Measurements from ENCODE around the gene PTPRM. TPM values are rescaled to one million over a fixed set of nuclear protein-coding genes. Genes with fewer than 3 reads are reported as not detected.

The PTPRM gene
- polyA plus RNA-seq, 1 experiment: 81.1 TPM

GRCh38 chr18:7523772-7524171, 43.3 kb upstream of the PTPRM start:
- Histone ChIP-seq H3K27ac (ENCODE audit: low read depth, low read length) (no peak overlapping the region), H3K27me3 (ENCODE audit: control insufficient read depth, insufficient read depth, low read length) (no peaks in the 10 kb centered on the region), H3K4me3 (ENCODE audit: low read depth, low read length) (no peak overlapping the region), H3K9me3 (ENCODE audit: control insufficient read depth, insufficient read depth, low read length) (no peaks in the 10 kb centered on the region)
- ChIA-PET CTCF (no interaction called here), POLR2A (no interaction called here)
- no peak for DNase-seq (ENCODE audit: low read depth, low spot score)
- TF ChIP-seq CTCF (IDR thresholded peaks at IDR 0.05; ENCODE audit: low read depth, low read length): no peak

- ChIA-PET CTCF (no interaction called here), POLR2A (no interaction called here)
- TF ChIP-seq CTCF (IDR thresholded peaks at IDR 0.05; ENCODE audit: low read depth, low read length): no peak
- H3K9me3 ChIP-seq (ENCODE audit: control insufficient read depth, insufficient read depth, low read length): no peaks in the 10 kb centered on the region
- no peak overlapping the region for H3K4me3 ChIP-seq (ENCODE audit: low read depth, low read length)
- no peaks in the 10 kb centered on the region for H3K27me3 ChIP-seq (ENCODE audit: control insufficient read depth, insufficient read depth, low read length)
- DNase-seq (ENCODE audit: low read depth, low spot score): no peak
- H3K27ac ChIP-seq (ENCODE audit: low read depth, low read length): no peak overlapping the region
These were observed 42.3 kb upstream of the PTPRM start for GRCh38 chr18:7524786-7525185.

- no peak overlapping the region for H3K27ac ChIP-seq (ENCODE audit: low read depth, low read length)
- H3K27me3 ChIP-seq (ENCODE audit: control insufficient read depth, insufficient read depth, low read length): no peaks in the 10 kb centered on the region
- no peak for TF ChIP-seq CTCF (IDR thresholded peaks at IDR 0.05; ENCODE audit: low read depth, low read length)
- DNase-seq (ENCODE audit: low read depth, low spot score): no peak
- POLR2A ChIA-PET: no interaction called here
- no peaks in the 10 kb centered on the region for H3K9me3 ChIP-seq (ENCODE audit: control insufficient read depth, insufficient read depth, low read length)
- CTCF ChIA-PET: no interaction called here
- H3K4me3 ChIP-seq (ENCODE audit: low read depth, low read length): no peak overlapping the region
These were observed 34.2 kb upstream of the PTPRM start for GRCh38 chr18:7532942-7533341.

- no peak for TF ChIP-seq CTCF (IDR thresholded peaks at IDR 0.05; ENCODE audit: low read depth, low read length)
- ChIA-PET CTCF (no interaction called here), POLR2A (no interaction called here)
- Histone ChIP-seq H3K9me3 (ENCODE audit: control insufficient read depth, insufficient read depth, low read length) (no peaks in the 10 kb centered on the region), H3K4me3 (ENCODE audit: low read depth, low read length) (no peak overlapping the region), H3K27ac (ENCODE audit: low read depth, low read length) (no peak overlapping the region), H3K27me3 (ENCODE audit: control insufficient read depth, insufficient read depth, low read length) (no peaks in the 10 kb centered on the region)
- no peak for DNase-seq (ENCODE audit: low read depth, low spot score)
These were observed 31.5 kb upstream of the PTPRM start for GRCh38 chr18:7535436-7536205.

GRCh38 chr18:7537145-7537544, 30.0 kb upstream of the PTPRM start:
- DNase-seq (ENCODE audit: low read depth, low spot score): no peak
- CTCF ChIA-PET: interaction anchor here (0.6 kb wide), 1 partner anchor 66 kb away, joined by 3 read pairs; no protein-coding TSS in a partner anchor
- Histone ChIP-seq H3K4me3 (ENCODE audit: low read depth, low read length) (no peak overlapping the region), H3K27me3 (ENCODE audit: control insufficient read depth, insufficient read depth, low read length) (no peaks in the 10 kb centered on the region), H3K27ac (ENCODE audit: low read depth, low read length) (no peak overlapping the region), H3K9me3 (ENCODE audit: control insufficient read depth, insufficient read depth, low read length) (no peaks in the 10 kb centered on the region)
- TF ChIP-seq CTCF (IDR thresholded peaks at IDR 0.05; ENCODE audit: low read depth, low read length): no peak
- POLR2A ChIA-PET: no interaction called here
